ENCODE measurements around the gene OTOP2. TPM values are rescaled to one million over a fixed set of nuclear protein-coding genes. Genes with fewer than 3 reads are reported as not detected.

The OTOP2 gene
- total RNA-seq, 1 donor from 2014 or later: not detected

DNA sequence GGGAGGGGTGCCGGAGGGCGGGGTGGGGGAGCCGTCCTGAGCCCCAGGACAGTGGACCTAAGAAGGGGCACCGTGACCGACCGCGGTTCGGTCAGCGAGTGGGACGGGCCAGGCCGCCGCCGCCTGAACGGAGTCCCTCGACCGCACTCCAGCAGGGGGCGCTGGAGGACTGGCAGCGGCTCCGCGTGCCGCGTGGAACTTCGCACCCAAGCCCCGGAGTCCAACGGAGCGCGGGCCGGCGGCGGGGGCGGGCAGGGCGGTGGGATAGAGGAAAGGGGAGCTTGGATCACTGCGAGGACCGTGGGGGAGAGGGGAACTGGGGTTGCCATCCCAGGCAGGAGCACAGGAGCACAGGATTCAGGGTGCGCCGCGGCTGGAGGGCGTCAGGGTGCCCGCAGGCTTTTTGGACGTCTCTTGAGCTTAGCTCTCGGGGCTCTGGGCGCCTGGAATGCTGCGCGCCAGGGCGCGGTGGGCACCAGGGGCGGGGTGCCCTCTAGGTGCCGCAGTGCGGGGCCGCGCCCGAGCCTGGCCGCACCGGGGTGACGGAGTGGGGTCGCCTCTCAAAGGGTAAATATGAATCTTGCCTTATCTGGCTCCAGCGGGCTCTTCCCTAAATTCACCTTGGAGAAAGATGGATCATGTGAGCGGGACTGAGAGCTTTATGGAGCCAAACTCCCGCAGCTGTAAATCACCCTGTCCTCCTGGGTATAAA is 379 bp upstream of the OTOP2 start:
- DNase-seq (ENCODE audit: low spot score): peak; percentile 67

DNA sequence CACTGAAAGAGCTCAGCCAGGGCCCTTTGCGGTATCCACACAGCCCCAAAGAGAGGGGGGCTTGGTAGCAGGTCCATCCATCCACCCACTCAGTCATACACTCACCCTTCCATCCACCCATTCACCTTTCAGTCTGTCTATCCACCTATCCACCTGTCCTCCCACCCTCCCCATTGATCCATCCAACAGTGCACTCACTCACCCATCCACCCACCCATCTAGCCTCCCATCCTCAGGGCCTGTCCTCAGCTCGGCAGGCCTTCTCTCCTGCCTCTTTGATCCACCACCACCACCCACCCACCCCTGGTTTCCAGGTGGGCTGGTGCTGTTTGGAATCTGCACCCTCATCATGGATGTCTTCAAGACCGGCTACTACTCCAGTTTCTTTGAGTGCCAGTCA is 1.2 kb downstream of the OTOP2 start:
- no peak for DNase-seq (ENCODE audit: low spot score)

DNA sequence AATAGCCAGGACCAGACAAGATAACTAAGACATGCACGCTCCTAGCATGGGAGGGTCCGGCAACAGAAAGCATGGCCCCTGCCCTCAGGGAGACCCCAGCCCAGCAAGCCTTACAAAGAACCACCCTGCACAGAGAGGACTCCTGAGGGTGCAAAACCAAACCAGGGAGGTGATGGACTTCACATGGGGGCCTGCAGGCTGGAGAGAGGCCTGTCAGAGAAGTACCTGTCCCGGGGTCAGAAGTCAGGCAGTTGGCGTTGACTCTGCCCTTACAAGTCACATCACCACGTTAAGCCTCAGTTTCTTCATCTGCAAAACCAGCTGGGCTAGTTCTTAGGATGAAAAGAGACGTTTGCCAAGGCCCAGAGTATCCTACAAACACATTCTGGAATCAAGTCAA is 4.7 kb downstream of the OTOP2 start:
- DNase-seq (ENCODE audit: low spot score): no peak

DNA sequence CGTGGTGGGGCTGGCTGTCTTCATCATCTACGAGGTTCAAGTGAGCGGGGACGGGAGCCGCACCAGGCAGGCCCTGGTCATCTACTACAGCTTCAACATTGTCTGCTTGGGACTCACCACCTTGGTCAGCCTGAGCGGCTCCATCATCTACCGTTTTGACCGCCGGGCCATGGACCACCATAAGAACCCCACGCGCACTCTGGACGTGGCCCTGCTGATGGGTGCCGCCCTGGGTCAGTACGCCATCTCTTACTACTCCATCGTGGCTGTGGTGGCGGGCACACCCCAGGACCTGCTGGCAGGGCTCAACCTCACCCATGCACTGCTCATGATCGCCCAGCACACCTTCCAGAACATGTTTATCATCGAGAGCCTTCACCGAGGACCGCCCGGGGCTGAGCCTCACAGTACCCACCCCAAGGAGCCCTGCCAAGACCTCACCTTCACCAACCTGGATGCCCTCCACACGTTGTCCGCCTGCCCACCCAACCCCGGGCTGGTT is 6.5 kb downstream of the OTOP2 start:
- DNase-seq (ENCODE audit: low spot score): no peak

DNA sequence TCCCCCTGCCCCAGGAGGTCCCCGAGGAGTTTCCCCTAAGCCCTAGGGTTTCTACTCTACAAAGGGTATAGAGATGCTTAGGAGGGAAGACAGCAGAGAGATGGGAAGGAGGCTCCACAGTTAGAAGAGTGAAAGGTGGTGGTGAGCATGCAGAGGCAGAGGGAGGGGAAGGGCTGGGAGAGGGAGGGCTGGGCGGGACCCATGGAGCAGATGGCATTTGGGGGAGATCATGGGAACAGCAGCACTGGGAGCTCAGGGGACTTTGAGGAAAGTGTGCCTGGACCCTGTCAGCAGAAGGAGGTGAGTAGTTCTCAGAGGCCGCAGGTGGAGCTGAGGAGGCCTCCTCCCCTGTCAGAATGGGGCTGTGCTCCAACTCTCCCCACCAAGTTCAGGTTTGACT is 11.0 kb downstream of the OTOP2 start:
- no peak for DNase-seq (ENCODE audit: low spot score)

DNA sequence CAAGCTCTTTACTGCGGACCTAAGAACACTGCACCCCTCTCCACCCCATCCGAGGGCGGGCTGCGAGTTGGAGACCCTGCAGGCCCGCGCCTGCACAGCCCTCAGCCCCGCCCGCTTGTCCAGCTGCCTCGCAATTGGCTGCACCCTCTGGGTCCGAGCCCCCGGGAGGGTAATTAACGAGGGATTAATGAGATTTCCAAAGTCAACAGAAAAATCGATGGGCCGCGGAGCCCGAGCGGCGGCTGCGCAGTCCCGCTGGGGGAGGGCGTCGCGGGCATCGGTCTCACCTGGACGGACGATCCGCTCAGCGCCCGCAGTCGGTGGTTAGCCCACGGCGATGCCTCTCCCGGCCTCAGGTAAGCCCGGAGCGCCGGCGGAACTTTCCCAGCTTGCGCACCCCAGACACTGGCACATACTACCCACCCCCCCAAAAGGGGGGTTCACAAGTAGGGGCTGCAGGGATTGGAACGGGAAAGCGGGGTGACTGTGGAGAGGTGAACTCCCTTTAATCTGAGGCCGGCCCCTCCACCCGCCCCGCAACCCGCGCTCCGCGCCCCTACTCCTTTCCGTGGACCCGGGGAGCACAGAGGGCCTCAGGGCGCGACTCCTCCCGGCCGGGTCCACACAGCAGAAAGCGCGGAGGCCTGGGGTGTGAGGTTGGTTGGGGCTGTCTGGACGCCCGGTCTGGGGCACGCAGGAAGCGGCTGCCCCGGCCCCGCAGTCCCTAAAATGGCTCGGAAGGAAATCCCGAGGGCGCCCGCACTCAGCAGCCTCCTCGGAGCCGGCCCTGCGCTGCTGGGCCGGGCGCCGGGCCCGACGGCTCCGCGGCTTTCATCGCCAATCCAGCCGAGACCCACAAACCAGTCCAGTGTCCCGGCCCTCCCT is 11.8 kb downstream of the OTOP2 start, which contains the start of gene OTOP3:
Gene OTOP3, plus strand, starts transcription at position 314 of the 885 bp plus-strand sequence. Its CDS starts 24 bp downstream, at position 338.
- no peak for DNase-seq (ENCODE audit: low spot score)

DNA sequence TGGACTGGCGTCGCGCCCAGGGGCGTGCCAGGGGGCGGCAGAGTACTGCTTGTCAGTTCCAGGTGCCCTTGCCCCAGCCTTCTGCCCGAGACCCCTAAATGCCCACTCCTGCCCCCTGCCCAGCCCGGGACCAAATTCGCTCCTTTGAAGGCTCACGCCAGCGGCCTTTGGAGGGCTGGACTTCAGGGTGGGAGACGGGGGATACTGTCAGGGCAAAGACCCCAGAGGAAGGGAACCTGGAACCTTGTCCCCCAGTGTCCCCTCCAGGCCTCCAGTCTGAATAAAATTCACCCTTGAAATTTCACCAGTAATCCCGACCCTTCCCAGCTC is 12.4 kb downstream of the OTOP2 start:
- DNase-seq (ENCODE audit: low spot score): no peak

DNA sequence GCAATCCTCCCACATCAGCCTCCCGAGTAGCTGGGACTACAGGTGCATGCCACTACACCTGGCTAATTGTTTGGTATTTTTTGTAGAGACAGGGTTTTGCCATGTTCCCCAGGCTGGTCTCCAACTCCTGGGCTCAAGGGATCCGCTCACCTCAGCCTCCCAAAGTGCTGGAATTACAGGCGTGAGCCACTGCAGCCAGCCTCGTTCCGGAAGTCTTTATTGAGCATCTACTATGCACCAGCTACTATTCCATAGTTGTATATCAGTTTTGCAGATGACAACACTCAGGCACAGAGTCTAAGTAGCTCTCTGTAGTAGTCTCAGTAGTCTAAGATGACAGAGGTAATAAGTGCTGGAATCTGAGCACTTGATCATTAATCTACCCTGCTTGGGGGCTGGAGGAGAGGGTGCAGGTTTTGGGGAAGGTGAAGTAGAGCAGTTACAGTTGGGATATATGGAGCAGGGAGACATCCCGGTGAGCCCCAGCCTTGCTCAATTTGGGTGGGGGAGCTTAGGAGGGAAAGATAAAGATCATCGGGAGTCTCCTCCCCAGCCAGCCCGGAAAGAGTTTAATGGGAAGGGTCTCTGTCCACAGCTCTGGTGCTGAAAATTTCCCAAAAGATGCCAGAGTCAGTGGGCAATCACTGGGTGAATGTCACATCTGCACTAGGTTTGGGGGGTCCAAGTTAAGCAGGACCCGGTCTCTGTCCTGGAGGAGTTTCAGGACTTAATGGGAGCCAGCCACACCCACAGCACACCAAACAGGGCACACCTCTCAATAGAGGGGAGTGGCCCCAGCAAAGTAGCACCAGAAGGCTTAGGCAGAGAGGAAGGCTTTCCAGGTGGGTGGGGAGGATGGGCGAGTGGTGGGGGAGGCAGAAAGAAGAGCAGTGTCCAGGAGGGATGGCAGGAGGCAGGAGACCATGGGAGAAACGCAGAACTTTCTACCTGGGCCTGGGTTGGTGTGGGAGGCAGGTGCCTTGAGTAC is 13.3 kb downstream of the OTOP2 start:
- no peak for DNase-seq (ENCODE audit: low spot score)

DNA sequence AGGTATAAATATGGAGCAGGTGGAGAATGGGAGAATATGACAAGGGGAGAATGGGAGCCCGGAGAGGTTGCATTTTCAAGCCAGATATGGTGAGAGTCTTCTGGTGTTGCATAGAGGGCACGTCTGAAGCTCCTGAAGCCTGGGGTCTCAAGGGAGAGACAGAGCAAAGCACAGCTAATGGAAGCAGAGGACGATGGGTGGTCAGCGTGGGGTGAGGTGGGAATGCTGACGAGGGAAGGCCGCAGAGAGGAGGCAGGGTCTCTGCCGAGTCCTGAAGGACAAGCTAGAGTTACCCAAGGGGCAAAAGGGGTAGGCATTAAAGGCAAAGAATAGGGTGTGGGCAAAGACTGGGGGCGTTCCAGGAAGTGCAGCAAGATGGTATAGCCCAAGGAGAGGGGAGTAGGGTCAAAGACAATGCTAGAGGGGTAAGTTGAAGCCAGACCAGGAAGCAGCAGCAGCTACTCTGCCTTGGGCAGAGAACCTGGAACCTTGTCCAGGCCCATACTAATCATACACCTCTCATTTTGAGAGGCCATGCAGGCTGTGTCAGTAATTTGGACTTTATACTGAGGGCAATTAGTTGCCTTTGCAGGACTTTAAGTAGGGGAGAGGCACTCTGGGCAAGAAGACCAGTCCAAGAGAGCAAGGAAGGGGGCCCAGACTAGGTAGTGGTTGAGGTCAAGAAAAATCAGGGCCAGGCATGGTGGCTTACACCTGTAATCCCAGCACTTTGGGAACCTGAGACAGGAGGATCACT is 14.3 kb downstream of the OTOP2 start:
- no peak for DNase-seq (ENCODE audit: low spot score)

DNA sequence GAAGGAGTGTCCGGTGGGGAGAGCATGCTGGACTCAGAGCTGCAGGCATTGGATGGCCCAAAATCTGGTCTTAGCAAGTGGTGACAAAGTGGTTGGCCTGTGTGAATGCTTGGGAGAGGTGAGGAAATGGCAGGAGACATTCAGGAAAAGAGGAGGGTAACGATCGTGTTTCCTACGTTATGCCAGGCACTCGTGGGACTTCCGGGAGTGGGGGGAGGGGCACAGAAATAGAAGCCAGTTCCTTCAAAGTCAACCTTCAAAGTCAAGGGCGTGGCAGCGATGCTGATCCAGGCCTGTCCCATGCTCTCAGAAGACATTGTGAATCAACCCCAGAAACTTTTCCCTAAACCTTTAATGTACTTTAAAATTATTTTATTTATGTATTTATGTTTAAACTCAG is 15.5 kb downstream of the OTOP2 start:
- DNase-seq (ENCODE audit: low spot score): no peak

DNA sequence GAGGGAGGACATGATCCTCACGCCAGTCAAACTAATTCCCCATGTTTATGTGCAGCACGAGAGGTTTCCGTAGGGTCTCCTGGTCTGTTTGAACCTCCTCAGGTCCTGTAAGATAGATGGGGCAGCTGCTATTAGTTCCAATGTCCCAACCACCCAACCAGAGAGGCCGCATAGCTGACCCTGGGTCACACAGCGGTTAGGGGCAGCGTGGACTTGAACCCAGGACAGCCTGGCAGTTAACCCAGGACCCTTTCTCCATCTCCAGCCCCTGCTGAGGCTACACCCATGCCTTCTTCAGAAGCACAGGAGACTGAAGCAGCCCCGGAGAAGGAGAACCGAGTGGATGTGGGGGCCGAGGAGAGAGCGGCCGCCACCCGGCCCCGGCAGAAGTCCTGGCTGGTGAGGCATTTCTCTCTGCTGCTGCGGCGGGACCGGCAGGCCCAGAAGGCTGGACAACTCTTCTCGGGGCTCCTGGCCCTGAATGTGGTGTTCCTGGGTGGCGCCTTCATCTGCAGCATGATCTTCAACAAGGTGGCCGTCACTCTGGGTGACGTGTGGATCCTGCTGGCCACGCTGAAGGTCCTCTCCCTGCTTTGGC is 17.2 kb downstream of the OTOP2 start:
- DNase-seq (ENCODE audit: low spot score): no peak

DNA sequence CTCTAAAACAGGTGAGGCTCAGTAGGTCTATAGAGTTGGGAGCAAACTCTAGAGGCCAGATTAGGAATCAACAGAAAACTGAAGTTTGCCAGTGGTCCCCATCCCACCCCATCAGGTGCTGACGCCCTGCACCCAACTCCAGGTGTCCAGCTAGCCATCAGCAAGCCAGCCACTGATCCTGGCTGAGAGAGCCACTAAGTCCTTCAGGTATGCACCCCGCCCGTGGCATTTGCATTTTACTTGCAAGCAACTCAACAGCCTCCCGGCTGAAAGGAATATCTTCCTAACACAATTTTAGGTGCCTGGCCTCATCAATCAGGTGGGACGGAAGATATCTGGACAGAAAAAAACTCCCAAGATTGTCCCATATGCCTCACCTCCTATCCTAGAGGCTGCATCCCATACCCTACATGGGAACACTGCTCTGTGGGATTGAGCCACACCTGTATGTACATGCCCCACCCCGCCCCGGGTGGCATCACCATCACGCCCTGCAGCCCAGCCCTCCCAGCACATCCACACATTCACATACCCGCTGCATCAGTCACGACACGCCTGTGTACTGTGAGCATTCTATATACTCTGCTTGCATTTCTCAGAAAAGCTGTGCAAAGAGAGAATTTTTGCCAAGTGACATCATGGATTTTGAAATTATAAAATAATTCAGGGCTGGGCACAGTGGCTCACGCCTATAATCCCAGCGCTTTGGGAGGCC is 19.9 kb downstream of the OTOP2 start:
- no peak for DNase-seq (ENCODE audit: low spot score)

DNA sequence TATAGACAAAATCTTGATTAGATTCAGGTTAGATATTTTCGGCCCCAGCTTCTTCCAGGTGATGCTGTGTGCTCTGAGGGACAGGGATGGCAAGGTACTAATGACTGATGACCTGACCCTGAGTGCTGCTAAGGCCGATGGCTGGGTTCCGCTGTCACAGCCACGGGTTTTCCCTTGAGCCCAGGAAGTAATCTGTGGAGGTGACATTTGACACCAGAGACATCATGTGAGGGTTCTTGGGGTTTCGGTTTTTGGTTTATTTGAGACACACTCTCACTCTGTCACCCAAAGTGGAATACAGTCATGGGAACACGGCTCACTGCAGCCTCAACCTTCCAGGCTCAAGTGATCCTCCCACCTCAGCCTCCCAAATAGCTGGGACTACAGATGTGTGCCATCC is 21.5 kb downstream of the OTOP2 start:
- DNase-seq (ENCODE audit: low spot score): no peak

DNA sequence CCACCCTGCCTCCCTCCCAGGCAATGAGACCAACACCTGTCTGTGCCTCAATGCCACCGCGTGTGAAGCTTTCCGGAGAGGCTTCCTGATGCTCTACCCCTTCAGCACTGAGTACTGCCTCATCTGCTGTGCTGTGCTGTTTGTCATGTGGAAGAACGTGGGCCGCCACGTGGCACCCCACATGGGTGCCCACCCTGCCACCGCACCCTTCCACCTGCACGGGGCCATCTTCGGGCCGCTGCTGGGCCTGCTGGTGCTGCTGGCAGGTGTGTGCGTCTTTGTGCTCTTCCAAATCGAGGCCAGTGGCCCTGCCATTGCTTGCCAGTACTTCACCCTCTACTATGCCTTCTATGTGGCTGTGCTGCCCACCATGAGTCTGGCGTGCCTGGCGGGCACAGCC is 22.6 kb downstream of the OTOP2 start:
- no peak for DNase-seq (ENCODE audit: low spot score)

DNA sequence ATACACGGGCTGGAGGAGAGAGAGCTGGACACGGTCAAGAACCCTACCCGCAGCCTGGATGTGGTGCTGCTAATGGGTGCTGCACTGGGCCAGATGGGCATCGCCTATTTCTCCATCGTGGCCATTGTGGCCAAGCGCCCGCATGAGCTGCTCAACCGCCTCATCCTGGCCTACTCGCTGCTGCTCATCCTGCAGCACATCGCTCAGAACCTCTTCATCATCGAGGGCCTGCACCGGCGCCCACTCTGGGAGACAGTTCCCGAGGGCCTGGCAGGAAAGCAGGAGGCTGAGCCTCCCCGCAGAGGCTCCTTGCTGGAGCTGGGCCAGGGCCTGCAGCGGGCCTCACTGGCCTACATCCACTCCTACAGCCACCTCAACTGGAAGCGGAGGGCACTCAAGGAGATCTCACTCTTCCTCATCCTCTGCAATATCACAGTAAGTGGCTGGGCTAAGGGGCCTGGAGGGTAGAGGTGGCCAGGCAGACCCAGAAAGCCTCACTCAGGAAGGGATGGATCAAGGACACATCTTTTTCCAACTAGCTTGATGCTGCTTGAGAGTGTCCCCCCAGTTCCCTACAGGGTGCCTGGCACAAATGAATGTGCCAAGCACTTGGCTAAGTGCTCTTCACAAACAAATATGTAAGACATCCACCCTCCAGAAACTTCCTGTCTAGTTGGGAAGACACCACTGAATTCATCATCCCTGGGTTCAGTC is 23.1 kb downstream of the OTOP2 start:
- DNase-seq (ENCODE audit: low spot score): no peak

DNA sequence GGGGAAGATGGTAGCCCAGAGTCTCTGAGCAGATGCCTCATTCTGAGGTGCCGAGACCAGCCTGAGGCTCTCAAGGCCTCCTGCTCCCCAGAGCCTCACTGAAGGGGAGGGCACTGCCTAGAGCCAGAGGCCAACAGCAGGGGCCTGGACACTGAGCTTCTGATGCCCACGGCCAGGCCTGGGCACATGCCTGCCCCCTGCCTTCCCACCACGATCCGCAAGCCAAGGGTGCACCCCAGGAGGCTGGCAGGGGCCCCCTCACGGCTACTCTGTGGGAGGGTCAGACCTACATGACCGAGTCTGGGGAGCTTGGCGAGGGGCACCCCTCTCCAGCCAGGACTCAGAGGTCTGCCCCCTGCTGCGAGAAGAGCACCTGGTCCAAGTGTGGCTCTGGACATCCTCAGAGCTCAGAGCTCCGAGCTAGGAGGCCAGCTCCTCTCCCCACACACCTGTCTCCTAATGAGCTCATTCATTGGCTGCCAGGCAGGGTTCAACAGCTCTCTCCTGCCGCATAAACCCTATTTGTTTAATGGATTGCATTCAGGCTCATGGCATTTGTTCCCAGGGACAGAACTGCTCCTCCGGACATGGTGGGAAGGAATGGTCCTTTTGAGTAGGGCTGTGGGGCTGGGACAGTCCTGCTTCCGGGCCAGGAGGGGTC is 25.5 kb downstream of the OTOP2 start:
- no peak for DNase-seq (ENCODE audit: low spot score)

DNA sequence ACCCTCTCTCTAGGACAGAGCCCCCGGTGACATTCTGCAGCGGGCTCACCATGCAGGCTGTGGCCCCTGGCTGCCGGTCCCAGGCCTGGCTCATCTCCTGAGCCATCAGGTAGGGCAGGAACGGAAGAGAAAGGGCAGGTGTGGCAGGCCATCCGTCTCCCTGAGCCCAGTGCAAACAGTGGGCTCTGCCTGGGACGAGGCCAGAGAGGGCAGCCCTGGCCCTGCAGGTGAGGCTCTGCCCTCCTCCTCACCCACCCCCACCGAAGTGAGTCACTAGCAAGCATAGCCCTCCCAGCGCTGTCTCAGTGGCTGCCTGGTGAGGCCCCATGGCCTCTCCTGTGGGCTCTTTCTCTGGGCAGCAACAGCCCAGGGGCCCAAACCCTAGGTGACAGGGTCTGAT is 26.1 kb downstream of the OTOP2 start:
- no peak for DNase-seq (ENCODE audit: low spot score)

DNA sequence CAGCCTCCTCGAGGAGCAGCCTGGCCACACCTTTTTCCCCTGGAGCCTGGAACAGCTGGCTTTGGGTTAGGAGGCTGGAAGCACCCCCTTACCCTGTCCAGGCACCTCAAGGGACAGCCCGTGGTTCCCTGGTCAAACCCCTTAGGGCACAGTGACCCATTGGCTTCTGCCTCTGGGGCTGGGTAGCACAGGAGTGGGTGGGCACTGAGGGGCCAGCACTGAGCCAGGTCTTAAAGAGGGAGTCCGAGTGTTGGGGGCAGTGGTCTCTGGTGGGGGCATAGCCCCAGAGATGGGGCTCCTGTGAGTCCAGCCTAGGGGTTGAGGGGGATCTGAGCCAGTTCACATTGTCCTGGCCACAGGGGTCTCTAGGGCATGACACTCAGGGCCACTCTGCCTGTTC is 27.0 kb downstream of the OTOP2 start:
- DNase-seq (ENCODE audit: low spot score): no peak

Measured in ureter (tissue), 1 donor.